Upper lobe of left lung (tissue), 6 donors: ENCODE measurements around the gene SAMD4A. TPM values are rescaled to one million over a fixed set of nuclear protein-coding genes. Genes with fewer than 3 reads are reported as not detected.

ENCODE experiments used
- ATAC-seq, 2 donors: fragments of 200-7000 bp; cut with Tn5 transposase; one replicate each; pipeline ENCODE4 v1.9.1; 2022; ENCODE audit warnings: mild to moderate bottlenecking in 2 of 2, moderate library complexity in 2 of 2; ENCODE audit not compliant: low FRiP score in 2 of 2
- DNase-seq, 2 donors: peaks; one replicate each; pipeline ENCODE4 v3.0.0-alpha.2; 2019 to 2020
- H3K27ac ChIP-seq, 4 donors: fragments of 200-600 bp; sonication (generic); one replicate each; pipeline ENCODE4 v1.5.1; 2016 to 2019
- H3K27me3 ChIP-seq, 4 donors: fragments of 200-600 bp; sonication (generic); one replicate each; pipeline ENCODE4 v1.5.1; 2017 to 2019
- H3K36me3 ChIP-seq, 4 donors: fragments of 200-600 bp; sonication (generic); one replicate each; pipeline ENCODE4 v1.5.1; 2016 to 2019
- H3K4me1 ChIP-seq, 4 donors: fragments of 200-600 bp; sonication (generic); one replicate each; pipeline ENCODE4 v1.5.1; 2018 to 2019
- H3K4me3 ChIP-seq, 4 donors: fragments of 200-600 bp; sonication (generic); one replicate each; pipeline ENCODE4 v1.5.1; 2017 to 2019; ENCODE audit warnings: mild to moderate bottlenecking in 2 of 4, moderate library complexity in 1 of 4
- H3K9me3 ChIP-seq, 4 donors: fragments of 200-600 bp; sonication (generic); one replicate each; pipeline ENCODE4 v1.5.1; 2018 to 2019
- CTCF ChIP-seq, 6 experiments: fragments of 450-650 bp in 4 of 6; fragments of 200-600 bp in 2 of 6; sonication (generic) in 2 of 6; IDR thresholded peaks; one replicate each; pipeline ENCODE4 v1.5.1; 2016 to 2019; ENCODE audit warnings: antibody characterized with exemption in 6 of 6
- EP300 ChIP-seq, 4 donors: sonication (generic); formaldehyde crosslinking; IDR thresholded peaks; one replicate each; pipeline ENCODE4 v1.5.1; 2017; ENCODE audit warnings: antibody characterized with exemption in 4 of 4, control low read depth in 2 of 4
- POLR2A ChIP-seq, 4 donors: fragments of 450-650 bp; IDR thresholded peaks; one replicate each; pipeline ENCODE4 v1.5.1; 2016 to 2017; ENCODE audit warnings: antibody characterized with exemption in 4 of 4, mild to moderate bottlenecking in 2 of 4
- POLR2AphosphoS5 ChIP-seq, 2 donors: sonication (generic); formaldehyde crosslinking; IDR thresholded peaks; one replicate each; pipeline ENCODE4 v1.5.1; 2017; ENCODE audit warnings: antibody characterized with exemption in 2 of 2
- WGBS, 2 donors: methylation state at CpG; one replicate each; pipeline ENCODE4 v1.1.5; 2017 to 2018; 5-methylcytosine and 5-hydroxymethylcytosine counted together
- total RNA-seq, 6 donors: library from RNA; depleted of rRNA in 4 of 6; stranded (reverse); fragments of >200 nt in 4 of 6; gene quantifications; one replicate each; pipeline versions ENCODE4 v1.1.0 to v1.2.1, GENCODE V29; 2016 to 2021
- donor health status: DM: no; HTN: no; CAD: no; lungs with moderate emphysema.
- donor health status: DM: no; HTN: yes; CAD: no; lungs with severe emphysema.

SAMD4A gene
- total RNA-seq, 6 donors from 2014 or later: 26.0 to 68.3 (median 37.0) TPM

GRCh38 chr14:54629183-54629582, 62.3 kb downstream of the SAMD4A start:
- Histone ChIP-seq H3K9me3 (no peaks in the 10 kb centered on the region), H3K4me3 (no peak overlapping the region), H3K27me3 (no peaks in the 10 kb centered on the region), H3K4me1 (peaks cover 29 to 39% (median 31%) of the 10 kb centered on the region in 4 donors), H3K36me3 (no peaks in the 10 kb centered on the region), H3K27ac (peak overlapping the region in 1 of 4 donors; percentile 75)
- TF ChIP-seq CTCF (IDR thresholded peaks at IDR 0.05) (no peak), POLR2AphosphoS5 (IDR thresholded peaks at IDR 0.05) (no peak), POLR2A (IDR thresholded peaks at IDR 0.05) (no peak), EP300 (IDR thresholded peaks at IDR 0.05) (no peak)
- WGBS, 2 donors: 85 to 91% methylated on average over 3 of the region's 3 CpGs
- DNase-seq (no peak), ATAC-seq (no peak)

- WGBS, 2 donors: 43% methylated on average over 3 of the region's 3 CpGs
- DNase-seq (no peak), ATAC-seq (no peak)
- H3K27me3 ChIP-seq: no peaks in the 10 kb centered on the region
- peaks cover 29 to 39% (median 31%) of the 10 kb centered on the region in 4 donors for H3K4me1 ChIP-seq
- H3K27ac ChIP-seq: no peak overlapping the region
- no peaks in the 10 kb centered on the region for H3K36me3 ChIP-seq
- TF ChIP-seq POLR2AphosphoS5 (IDR thresholded peaks at IDR 0.05): no peak
- no peak for TF ChIP-seq EP300 (IDR thresholded peaks at IDR 0.05)
- TF ChIP-seq CTCF (IDR thresholded peaks at IDR 0.05): no peak
- TF ChIP-seq POLR2A (IDR thresholded peaks at IDR 0.05): no peak
- H3K9me3 ChIP-seq: no peaks in the 10 kb centered on the region
- no peak overlapping the region for H3K4me3 ChIP-seq
Observed at GRCh38 chr14:54629635-54630360, 62.9 kb downstream of the SAMD4A start.

GRCh38 chr14:54631016-54631415, 64.1 kb downstream of the SAMD4A start:
- no peaks in the 10 kb centered on the region for H3K9me3 ChIP-seq

GRCh38 chr14:54632452-54632851, 65.5 kb downstream of the SAMD4A start:
- Histone ChIP-seq H3K27me3 (no peaks in the 10 kb centered on the region), H3K4me1 (peaks cover 9 to 21% (median 20%) of the 10 kb centered on the region in 4 donors), H3K4me3 (no peak overlapping the region), H3K36me3 (no peaks in the 10 kb centered on the region), H3K9me3 (no peaks in the 10 kb centered on the region), H3K27ac (no peak overlapping the region)
- no peak for DNase-seq
- WGBS, 2 donors: 96 to 97% methylated on average over 1 of the region's 1 CpG
- ATAC-seq: no peak
- TF ChIP-seq POLR2A (IDR thresholded peaks at IDR 0.05) (no peak), CTCF (IDR thresholded peaks at IDR 0.05) (no peak), POLR2AphosphoS5 (IDR thresholded peaks at IDR 0.05) (no peak), EP300 (IDR thresholded peaks at IDR 0.05) (no peak)

More at GRCh38 chr14:54631016-54631415, 64.1 kb downstream of the SAMD4A start:
- WGBS, 2 donors: 52 to 67% methylated on average over 1 of the region's 1 CpG
- H3K4me3 ChIP-seq: no peak overlapping the region
- DNase-seq (no peak), ATAC-seq (no peak)
- H3K36me3 ChIP-seq: no peaks in the 10 kb centered on the region
- peaks cover 20 to 33% (median 27%) of the 10 kb centered on the region in 4 donors for H3K4me1 ChIP-seq
- TF ChIP-seq POLR2A (IDR thresholded peaks at IDR 0.05) (no peak), EP300 (IDR thresholded peaks at IDR 0.05) (no peak), CTCF (IDR thresholded peaks at IDR 0.05) (no peak), POLR2AphosphoS5 (IDR thresholded peaks at IDR 0.05) (no peak)
- H3K27ac ChIP-seq: no peak overlapping the region
- no peaks in the 10 kb centered on the region for H3K27me3 ChIP-seq

GRCh38 chr14:54633076-54633475, 66.1 kb downstream of the SAMD4A start:
- DNase-seq: no peak
- no peak for TF ChIP-seq CTCF (IDR thresholded peaks at IDR 0.05)
- no peak for TF ChIP-seq POLR2A (IDR thresholded peaks at IDR 0.05)
- TF ChIP-seq EP300 (IDR thresholded peaks at IDR 0.05): no peak
- TF ChIP-seq POLR2AphosphoS5 (IDR thresholded peaks at IDR 0.05): no peak

More at GRCh38 chr14:54633076-54633475, 66.1 kb downstream of the SAMD4A start:
- Histone ChIP-seq H3K27ac (no peak overlapping the region), H3K4me3 (no peak overlapping the region), H3K4me1 (peaks cover 6 to 18% (median 14%) of the 10 kb centered on the region in 4 donors), H3K36me3 (no peaks in the 10 kb centered on the region), H3K27me3 (no peaks in the 10 kb centered on the region), H3K9me3 (no peaks in the 10 kb centered on the region)
- ATAC-seq: no peak
- 81 to 89% methylated on average over 4 of the region's 4 CpGs for WGBS, 2 donors
